Endothelial cell (in vitro differentiated cells): ENCODE data around the gene AAK1. TPM values are rescaled to one million over a fixed set of nuclear protein-coding genes. Genes with fewer than 3 reads are reported as not detected.

Source experiments
- DNase-seq: peaks from one replicate; pipeline ENCODE4 v3.0.0; 2021; ENCODE audit warnings: low spot score
- H3K27ac Mint-ChIP-seq: one replicate; pipeline ENCODE4 v1.8.0; 2021; ENCODE audit warnings: mixed read lengths, inconsistent platforms; ENCODE audit not compliant: unreplicated experiment
- H3K27me3 Mint-ChIP-seq: one replicate; pipeline ENCODE4 v1.8.0; 2021; ENCODE audit warnings: mild to moderate bottlenecking, moderate library complexity, mixed read lengths, inconsistent platforms; ENCODE audit not compliant: unreplicated experiment
- H3K36me3 Mint-ChIP-seq: one replicate; pipeline ENCODE4 v1.8.0; 2021; ENCODE audit warnings: mild to moderate bottlenecking, low read depth, mixed read lengths, inconsistent platforms; ENCODE audit not compliant: unreplicated experiment
- H3K4me1 Mint-ChIP-seq: one replicate; pipeline ENCODE4 v1.8.0; 2021; ENCODE audit warnings: mild to moderate bottlenecking, mixed read lengths, inconsistent platforms; ENCODE audit not compliant: unreplicated experiment
- H3K4me3 Mint-ChIP-seq: one replicate; pipeline ENCODE4 v1.8.0; 2021; ENCODE audit warnings: mild to moderate bottlenecking, mixed read lengths, inconsistent platforms; ENCODE audit not compliant: unreplicated experiment
- H3K9me3 Mint-ChIP-seq: one replicate; pipeline ENCODE4 v1.8.0; 2021; ENCODE audit warnings: mixed read lengths, inconsistent platforms; ENCODE audit not compliant: unreplicated experiment
- CTCF ChIP-seq: fragments of 200-600 bp; sonication (generic); IDR thresholded peaks from one replicate; pipeline ENCODE4 v1.5.0; 2021; ENCODE audit warnings: antibody characterized with exemption; ENCODE audit not compliant: unreplicated experiment
- total RNA-seq: library from RNA; stranded (reverse); fragmentation: NEBNext Ultra II Directional; extraction: Animal tissue kit (Norgen Biotek cat#: 25700); gene quantifications from one replicate; pipeline ENCODE4 v1.2.1, GENCODE V29; 2021; ENCODE audit not compliant: unreplicated experiment

The AAK1 gene
- total RNA-seq, 1 donor from 2014 or later, result 144 TPM

GRCh38 chr2:69514819-69515218, 128.7 kb downstream of the AAK1 start:
- H3K4me1 Mint-ChIP-seq, result no peaks in the 10 kb centered on the region
- H3K4me3 Mint-ChIP-seq, result no peak overlapping the region
- no peak for DNase-seq
- peaks cover 5% of the 10 kb centered on the region for H3K9me3 Mint-ChIP-seq
- H3K27me3 Mint-ChIP-seq, result peaks cover 4% of the 10 kb centered on the region
- no peak overlapping the region for H3K27ac Mint-ChIP-seq
- peaks cover 74% of the 10 kb centered on the region for H3K36me3 Mint-ChIP-seq
- TF ChIP-seq CTCF, result no peak

DNA sequence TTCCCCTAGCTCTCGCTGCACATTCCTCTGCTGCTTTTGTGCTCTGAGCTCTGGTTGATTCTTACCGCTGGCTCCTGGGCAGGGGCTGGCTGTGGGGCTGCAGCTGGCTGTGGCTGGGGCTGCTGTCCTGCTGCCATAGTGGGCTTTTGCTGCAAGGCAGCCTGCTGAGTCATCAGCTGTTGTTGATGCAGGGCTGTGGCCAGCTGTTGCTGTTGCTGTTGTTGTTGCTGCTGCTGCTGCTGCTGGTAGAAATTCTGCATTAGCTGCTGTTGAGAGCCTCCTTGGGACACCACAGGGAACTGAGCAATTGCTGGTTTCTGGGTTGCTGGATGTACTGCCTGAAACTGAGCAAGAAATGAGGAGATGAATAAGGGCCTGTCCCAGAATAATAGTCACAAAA, 129.1 kb downstream of the AAK1 start:
- Mint-ChIP-seq H3K36me3 (peaks cover 76% of the 10 kb centered on the region), H3K9me3 (peaks cover 4% of the 10 kb centered on the region), H3K4me1 (no peaks in the 10 kb centered on the region), H3K4me3 (no peak overlapping the region), H3K27me3 (peaks cover 4% of the 10 kb centered on the region), H3K27ac (no peak overlapping the region)
- no peak for DNase-seq
- no peak for TF ChIP-seq CTCF

GRCh38 chr2:69512446-69512845, 131.1 kb downstream of the AAK1 start:
- Mint-ChIP-seq H3K27me3 (peaks cover 2% of the 10 kb centered on the region), H3K4me1 (no peaks in the 10 kb centered on the region), H3K4me3 (peak overlapping the region; percentile 6), H3K27ac (no peak overlapping the region), H3K36me3 (peaks cover 75% of the 10 kb centered on the region), H3K9me3 (no peaks in the 10 kb centered on the region)
- no peak for DNase-seq
- TF ChIP-seq CTCF, result no peak

- no peaks in the 10 kb centered on the region for H3K4me1 Mint-ChIP-seq
- H3K27me3 Mint-ChIP-seq, result peaks cover 2% of the 10 kb centered on the region
- peaks cover 82% of the 10 kb centered on the region for H3K36me3 Mint-ChIP-seq
- H3K4me3 Mint-ChIP-seq, result peak overlapping the region; percentile 60
- no peak for DNase-seq
- H3K9me3 Mint-ChIP-seq, result no peaks in the 10 kb centered on the region
- H3K27ac Mint-ChIP-seq, result no peak overlapping the region
- no peak for TF ChIP-seq CTCF
These were observed 133.3 kb downstream of the AAK1 start for GRCh38 chr2:69510204-69510603.

DNA sequence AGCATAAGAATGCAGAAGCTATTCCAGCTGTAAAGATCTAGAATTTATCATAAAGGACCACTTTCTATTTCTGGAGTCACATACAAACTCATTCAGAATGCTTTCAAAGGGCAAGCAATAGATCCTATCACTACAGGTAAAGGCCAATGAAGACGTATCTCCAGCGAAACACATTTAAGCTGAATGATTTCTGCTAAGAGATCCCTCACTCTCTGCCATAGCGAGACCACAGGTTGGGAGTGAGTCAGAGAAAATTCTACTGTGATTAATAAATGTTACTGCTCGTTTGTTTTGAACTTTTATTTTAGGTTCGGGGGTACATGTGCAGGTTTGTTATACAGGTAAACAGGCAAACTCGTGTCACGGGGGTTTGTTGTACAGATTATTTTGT, 133.8 kb downstream of the AAK1 start:
- H3K27me3 Mint-ChIP-seq, result peaks cover 2% of the 10 kb centered on the region
- H3K36me3 Mint-ChIP-seq, result peaks cover 79% of the 10 kb centered on the region
- no peak for DNase-seq
- TF ChIP-seq CTCF, result no peak
- no peaks in the 10 kb centered on the region for H3K4me1 Mint-ChIP-seq
- H3K9me3 Mint-ChIP-seq, result no peaks in the 10 kb centered on the region
- no peak overlapping the region for H3K27ac Mint-ChIP-seq
- H3K4me3 Mint-ChIP-seq, result no peak overlapping the region
